HepG2 (cell line): ENCODE data around the gene PARP6. TPM values are rescaled to one million over a fixed set of nuclear protein-coding genes. Genes with fewer than 3 reads are reported as not detected.

Experiments
- ATAC-seq: fragments of 200-7000 bp; cut with Tn5 transposase; 3 replicates; pipeline ENCODE4 v1.9.1; 2020; ENCODE audit warnings: mild to moderate bottlenecking, moderate library complexity
- BruUV-seq: library from RNA; stranded (reverse); fragments of 400-500 nt; replicated peaks from 2 replicates; lab custom pipeline; 2021; lab: Mats Ljungman, UMichigan
- CTCF ChIA-PET: fragments of 300-600 bp; formaldehyde crosslinking; extraction: SDS; loops from one replicate; lab custom pipeline; 2021; ENCODE audit warnings: low total read pairs, inconsistent platforms, low intra/inter-chr PET ratio; lab: Yijun Ruan, JAX
- POLR2A ChIA-PET: fragments of 350-600 bp; sonication (Branson Sonifier 250); formaldehyde crosslinking; loops from one replicate; lab custom pipeline; 2020; ENCODE audit warnings: antibody characterized with exemption, inconsistent platforms; lab: Yijun Ruan, JAX
- DNase-seq: peaks from one replicate; pipeline ENCODE4 v3.0.0-alpha.2; 2015; ENCODE audit warnings: low spot score
- FAIRE-seq: peaks from 3 replicates; lab custom pipeline; 2011; peaks lifted over from hg19 to GRCh38; lab: Jason Lieb, UNC
- H2AFZ ChIP-seq: one replicate; pipeline ENCODE4 v1.6.1; 2011; ENCODE audit warnings: low read length, inconsistent platforms
- H3K27ac ChIP-seq: fragments of 300-600 bp; 3 replicates; pipeline ENCODE4 v1.8.0; 2011; ENCODE audit warnings: mixed run types, mild to moderate bottlenecking, mixed read lengths, low read length, inconsistent platforms; ENCODE audit not compliant: insufficient read depth; ENCODE audit errors: extremely low read length
- H3K27me3 ChIP-seq, 2 experiments: fragments of 200-600 bp in 1 of 2; 2 replicates in 1 of 2; 3 replicates in 1 of 2; pipeline versions ENCODE4 v1.6.0 to v1.8.0; 2011; ENCODE audit warnings: low read length in 2 of 2, mild to moderate bottlenecking in 2 of 2, moderate library complexity in 2 of 2, inconsistent platforms in 1 of 2; ENCODE audit not compliant: insufficient read depth in 2 of 2, control insufficient read depth in 1 of 2
- H3K36me3 ChIP-seq, 2 experiments: fragments of 200-600 bp in 1 of 2; replicated peaks in 1 of 2; 2 replicates in 1 of 2; 3 replicates in 1 of 2; pipeline versions ENCODE4 v1.5.1 to v1.8.0; 2011; ENCODE audit warnings: low read length in 2 of 2, inconsistent platforms in 1 of 2; ENCODE audit not compliant: insufficient read depth in 2 of 2, control insufficient read depth in 1 of 2
- H3K4me1 ChIP-seq: 2 replicates; pipeline ENCODE4 v1.5.1; 2012; ENCODE audit warnings: low read length, inconsistent platforms; ENCODE audit not compliant: insufficient read depth
- H3K4me2 ChIP-seq: 2 replicates; pipeline ENCODE4 v1.6.0; 2011; ENCODE audit warnings: low read depth, low read length, inconsistent platforms
- H3K4me3 ChIP-seq, 3 experiments: fragments of 200-600 bp in 1 of 3; sonication (generic), shearing (Covaris generic) in 1 of 3; replicated peaks in 1 of 3; 2 replicates each; pipeline ENCODE4 v1.5.1; 2011 to 2016; ENCODE audit warnings: low read length in 3 of 3, inconsistent platforms in 2 of 3, low read depth in 2 of 3, mild to moderate bottlenecking in 2 of 3, control low read depth in 1 of 3, mixed read lengths in 1 of 3; ENCODE audit not compliant: insufficient read depth in 1 of 3
- H3K79me2 ChIP-seq: one replicate; pipeline ENCODE4 v1.6.1; 2011; ENCODE audit warnings: low read length, inconsistent platforms; ENCODE audit not compliant: insufficient read depth
- H3K9ac ChIP-seq: 2 replicates; pipeline ENCODE4 v1.6.0; 2011; ENCODE audit warnings: mild to moderate bottlenecking, low read depth, low read length, inconsistent platforms; ENCODE audit not compliant: insufficient read depth
- H3K9me3 ChIP-seq: 2 replicates; pipeline ENCODE4 v1.5.1; 2012; ENCODE audit warnings: mild to moderate bottlenecking, low read length
- H4K20me1 ChIP-seq: 2 replicates; pipeline ENCODE4 v1.6.0; 2011; ENCODE audit warnings: inconsistent platforms, mild to moderate bottlenecking, low read length, moderate library complexity; ENCODE audit not compliant: insufficient read depth
- ATRX ChIP-seq: sonication (generic); formaldehyde crosslinking; IDR thresholded peaks from 2 replicates; pipeline ENCODE4 v1.4.0; 2020; ENCODE audit warnings: missing genetic modification reagents, borderline replicate concordance
- IRF1 ChIP-seq: sonication (generic); formaldehyde crosslinking; IDR thresholded peaks from 2 replicates; pipeline ENCODE4 v1.4.0; 2020; ENCODE audit warnings: low read depth, mild to moderate bottlenecking, missing genetic modification reagents
- ZBTB21 ChIP-seq: sonication (generic); formaldehyde crosslinking; IDR thresholded peaks from 2 replicates; pipeline ENCODE4 v1.4.0; 2020; ENCODE audit warnings: missing genetic modification reagents
- ZNF407 ChIP-seq: sonication (generic); formaldehyde crosslinking; IDR thresholded peaks from one replicate; pipeline ENCODE4 v1.5.1; 2020; ENCODE audit warnings: mild to moderate bottlenecking, missing genetic modification reagents; ENCODE audit errors: not compliant biosample characterization
- ZNF777 ChIP-seq: sonication (generic); formaldehyde crosslinking; IDR thresholded peaks from 2 replicates; pipeline ENCODE4 v1.4.0; 2020; ENCODE audit warnings: missing genetic modification reagents
- WGBS: methylation state at CpG from one replicate; pipeline ENCODE4 v1.1.6; 2017; ENCODE audit warnings: low lambda C conversion rate; 5-methylcytosine and 5-hydroxymethylcytosine counted together
- in situ Hi-C: cut with HindIII; loops from 2 replicates; pipeline ENCODE4 v1.10.0; 2017; ENCODE audit warnings: low pct_unique_long_range_greater_than_20kb; ENCODE audit not compliant: extremely low pct_ligation_motif_present
- intact Hi-C: fragments of 100-400 bp; cut with micrococcal nuclease; formaldehyde crosslinking; loops from one replicate; pipeline ENCODE4 v1.10.0; 2022; ENCODE audit not compliant: unreplicated experiment
- polyA plus RNA-seq, 8 experiments: library from polyadenylated mRNA; depleted of rRNA in 3 of 8; stranded (reverse) in 7 of 8; unstranded in 1 of 8; fragments of >200 nt; fragmentation: Illumina TruSeq in 4 of 8; extraction: Trizol in 4 of 8; gene quantifications; 2 replicates each; pipeline versions ENCODE4 v1.2.1 to v1.2.3, GENCODE V29; 2011 to 2016; ENCODE audit warnings: low read depth in 4 of 8, missing spikeins in 1 of 8, mixed read lengths in 1 of 8; ENCODE audit not compliant: insufficient read depth in 1 of 8
- total RNA-seq, 5 experiments: library from RNA; depleted of rRNA; stranded (reverse); fragments of >200 nt; fragmentation: Illumina TruSeq; extraction: Trizol; gene quantifications; 2 replicates each; pipeline ENCODE4 v1.2.3, GENCODE V29; 2016; ENCODE audit warnings: low read depth in 1 of 5

Gene PARP6
- total and polyA plus RNA-seq, 2 of the 13 experiments (the other 11 are each of a cell fraction or from before 2014, with no cell fraction given): 0.22 to 0.87 TPM

DNA sequence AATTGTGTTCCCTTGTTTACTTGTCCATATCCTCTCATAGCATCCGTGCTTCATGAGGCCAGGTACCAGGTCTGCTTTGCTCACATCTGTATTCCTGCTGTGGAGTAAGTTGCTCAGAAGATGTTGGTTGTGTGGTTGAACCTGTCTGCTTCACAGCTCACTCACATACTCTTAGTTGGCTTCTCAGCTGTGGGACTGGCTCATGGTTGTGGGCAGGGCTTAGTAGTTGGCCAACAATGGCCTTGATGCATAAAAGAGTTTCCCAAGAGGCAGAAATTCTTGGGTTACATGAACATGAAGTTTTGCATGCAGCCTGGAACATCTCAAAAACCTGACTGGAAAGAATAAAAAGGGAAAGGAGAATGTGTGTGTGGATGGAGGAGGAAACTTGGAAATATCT is 30.6 kb upstream of the PARP6 start (continued):
- TF ChIP-seq ZNF407 (CRISPR knock-in tag): no peak

- no peak for DNase-seq
- in situ Hi-C loops (loop anchor here (5.0 kb wide), 1 partner anchor 87 kb away; no protein-coding TSS in a partner anchor), intact Hi-C loops (no loop called here)
- no peak for FAIRE-seq
- H2AFZ ChIP-seq: no peak overlapping the region
- 86% methylated on average over 33 of the region's 52 CpGs for WGBS
- ATAC-seq: no peak
- H3K27me3 ChIP-seq: no peaks in the 10 kb centered on the region
- H3K36me3 ChIP-seq: no peaks in the 10 kb centered on the region
- no peaks in the 10 kb centered on the region for H3K79me2 ChIP-seq
- ChIA-PET POLR2A (no interaction called here), CTCF (no interaction called here)
- H3K27ac ChIP-seq: no peak overlapping the region
- 0 out of 2 replicates have a peak, but pooled peaks cover 8% of the 10 kb centered on the region for H3K4me1 ChIP-seq
- no peak overlapping the region for H3K9ac ChIP-seq
- no peaks in the 10 kb centered on the region for H3K9me3 ChIP-seq
- no TSS peak for BruUV-seq
- no peaks in the 10 kb centered on the region for H4K20me1 ChIP-seq
- no peak overlapping the region for H3K4me2 ChIP-seq
- no peak overlapping the region for H3K4me3 ChIP-seq
- TF ChIP-seq ZNF777 (CRISPR knock-in tag) (no peak), IRF1 (CRISPR knock-in tag) (no peak), ATRX (CRISPR knock-in tag) (no peak), ZBTB21 (no peak)
Measured at GRCh38 chr15:72289597-72290325, 17.4 kb upstream of the PARP6 start.
